GM19328 (cell line): ENCODE results near the gene C13orf42.

Source experiments
- ATAC-seq: cut with Tn5 transposase; IDR thresholded peaks from one replicate; pipeline ENCODE4 v1.9.1; 2021; ENCODE audit warnings: mild to moderate bottlenecking, moderate library complexity; ENCODE audit not compliant: unreplicated experiment

C13orf42 gene

GRCh38 chr13:51035978-51036377 lies 75.1 kb downstream of the C13orf42 start:
- no peak for ATAC-seq

DNA sequence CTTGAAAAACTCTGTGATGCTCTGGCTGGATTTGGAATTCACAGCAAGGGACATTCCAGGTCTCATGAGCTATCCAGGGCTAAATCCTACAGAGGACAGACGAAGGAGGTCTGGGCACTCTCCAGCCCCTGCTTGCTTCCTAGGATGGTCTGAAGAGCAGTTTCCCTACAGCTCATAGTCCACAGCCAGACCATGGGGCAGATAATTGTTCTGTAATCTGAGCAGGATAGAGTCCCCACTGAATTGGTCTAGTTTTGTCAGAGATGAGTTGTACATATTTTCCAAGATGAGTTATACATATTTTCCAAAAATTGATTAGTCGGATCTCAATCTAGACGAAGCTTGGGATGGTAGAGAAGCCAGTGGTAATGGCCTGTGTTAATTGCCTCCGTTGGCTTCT lies 75.6 kb downstream of the C13orf42 start:
- ATAC-seq = no peak

- ATAC-seq = no peak
Observed at GRCh38 chr13:51034906-51035305, 76.2 kb downstream of the C13orf42 start.

DNA sequence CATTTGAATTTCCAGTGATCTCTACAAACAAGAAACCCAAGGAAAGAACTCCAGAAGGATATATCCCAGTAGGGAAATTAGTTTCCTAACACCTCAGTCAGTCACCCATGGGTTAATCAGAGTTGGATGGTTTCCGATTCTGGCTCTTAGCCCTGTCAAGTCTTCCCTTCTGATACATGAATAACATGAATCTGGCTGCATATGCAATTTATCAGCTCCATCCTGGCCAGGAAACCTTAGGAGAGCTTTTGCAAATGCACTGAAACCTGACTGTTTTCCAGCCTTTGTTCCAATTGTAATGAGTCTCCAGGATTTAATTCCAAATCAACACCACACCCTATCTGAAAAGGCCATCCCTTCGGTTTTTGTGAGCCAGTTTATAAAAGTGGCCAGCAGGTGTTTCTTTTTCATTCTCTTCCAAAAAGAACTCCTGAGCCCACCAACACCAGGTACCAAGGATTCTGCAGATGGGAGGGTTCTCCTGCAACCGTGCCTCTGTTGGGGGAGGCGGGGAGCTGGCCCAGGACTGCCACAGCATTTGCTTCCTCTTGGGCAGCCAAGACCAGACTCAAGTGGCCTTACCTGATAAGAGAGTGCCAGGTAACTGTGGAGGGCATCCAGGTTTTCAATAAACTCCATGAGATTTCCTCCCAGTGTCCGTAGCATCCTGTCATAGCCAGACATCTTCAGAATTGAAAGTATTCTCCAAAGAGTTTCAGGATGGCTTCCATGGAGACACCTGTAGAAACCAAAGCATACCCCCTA lies 77.5 kb downstream of the C13orf42 start:
- ATAC-seq = no peak

DNA sequence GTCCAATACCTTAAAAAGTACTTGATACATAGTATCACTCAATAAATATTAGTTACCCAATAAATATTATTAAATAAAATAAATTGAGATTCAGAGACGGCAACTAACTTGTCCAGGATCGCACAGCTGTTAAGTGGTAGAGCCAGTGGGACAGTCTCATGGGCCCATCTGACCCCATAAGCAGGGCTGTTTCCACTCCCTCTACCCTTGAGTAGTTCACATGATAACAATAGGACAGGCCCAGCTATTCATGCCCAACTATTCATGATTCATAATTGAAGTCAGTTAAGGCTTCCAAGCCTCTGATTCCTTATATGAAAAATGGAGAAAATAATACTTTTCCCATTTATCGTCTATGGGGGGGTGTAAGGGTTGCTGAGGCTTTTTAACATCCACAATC lies 78.2 kb downstream of the C13orf42 start:
- no peak for ATAC-seq
